ENCODE data around the gene INAVA.
"Not testable (repeated sequence)": the region's sequence is repeated elsewhere in the genome, so short reads cannot be mapped to it uniquely, and the experiment has no call there.

INAVA gene

GRCh38 chr1:200899015-200899386 is 4.3 kb downstream of the INAVA start:
- no peak for DNase-seq (ENCODE audit: low spot score)

GRCh38 chr1:200899451-200899915 is 4.8 kb downstream of the INAVA start:
- no peak for DNase-seq (ENCODE audit: low spot score)

DNA sequence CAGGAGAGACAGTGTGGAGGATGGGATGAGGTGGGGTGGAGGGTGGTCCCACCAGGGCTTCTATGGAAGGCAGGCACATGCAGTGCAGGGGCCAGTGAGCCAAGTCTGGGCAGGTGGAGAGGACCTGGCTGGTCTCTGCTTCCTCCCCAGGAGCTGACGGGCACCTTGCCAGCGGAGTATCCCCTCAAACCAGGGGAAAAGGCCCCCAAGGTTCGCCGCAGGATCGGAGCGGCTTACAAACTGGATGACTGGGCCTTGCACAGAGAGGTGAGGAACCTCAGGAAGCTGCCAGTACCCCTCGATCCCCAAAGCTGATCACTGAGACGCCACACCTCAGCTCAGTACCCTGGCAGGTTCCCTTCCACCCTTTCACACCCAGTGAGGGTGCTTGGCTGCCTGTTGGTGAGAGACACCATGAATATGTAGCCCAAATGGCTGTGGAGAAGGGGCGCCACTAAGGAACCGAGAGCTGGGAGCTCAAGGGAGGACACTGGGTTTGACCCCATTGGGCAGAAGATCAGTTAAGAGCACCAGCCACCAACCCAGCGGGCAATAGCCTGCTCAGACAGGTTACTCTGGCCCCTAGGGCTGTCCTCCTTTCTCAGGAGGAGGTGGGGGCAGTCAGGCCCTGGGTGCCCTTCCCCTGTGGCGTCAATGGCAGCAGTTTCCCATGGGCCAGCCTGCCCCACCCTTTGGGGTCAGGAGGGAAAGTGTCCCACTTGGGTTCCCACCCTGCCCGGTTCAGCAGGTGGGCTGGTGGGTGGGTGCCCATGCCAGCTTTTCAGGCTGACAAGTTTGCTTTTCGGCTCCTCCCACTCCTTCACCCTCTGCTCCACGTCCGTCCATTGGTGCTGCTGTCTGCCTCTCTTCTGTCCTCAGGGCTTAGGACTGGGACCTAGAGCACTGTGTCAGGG is 5.5 kb downstream of the INAVA start:
- no peak for DNase-seq (ENCODE audit: low spot score)

- no peak for DNase-seq (ENCODE audit: low spot score)
Measured at GRCh38 chr1:200900877-200901276, 6.2 kb downstream of the INAVA start.

GRCh38 chr1:200901350-200901749 is 6.7 kb downstream of the INAVA start:
- DNase-seq (ENCODE audit: low spot score): no peak

DNA sequence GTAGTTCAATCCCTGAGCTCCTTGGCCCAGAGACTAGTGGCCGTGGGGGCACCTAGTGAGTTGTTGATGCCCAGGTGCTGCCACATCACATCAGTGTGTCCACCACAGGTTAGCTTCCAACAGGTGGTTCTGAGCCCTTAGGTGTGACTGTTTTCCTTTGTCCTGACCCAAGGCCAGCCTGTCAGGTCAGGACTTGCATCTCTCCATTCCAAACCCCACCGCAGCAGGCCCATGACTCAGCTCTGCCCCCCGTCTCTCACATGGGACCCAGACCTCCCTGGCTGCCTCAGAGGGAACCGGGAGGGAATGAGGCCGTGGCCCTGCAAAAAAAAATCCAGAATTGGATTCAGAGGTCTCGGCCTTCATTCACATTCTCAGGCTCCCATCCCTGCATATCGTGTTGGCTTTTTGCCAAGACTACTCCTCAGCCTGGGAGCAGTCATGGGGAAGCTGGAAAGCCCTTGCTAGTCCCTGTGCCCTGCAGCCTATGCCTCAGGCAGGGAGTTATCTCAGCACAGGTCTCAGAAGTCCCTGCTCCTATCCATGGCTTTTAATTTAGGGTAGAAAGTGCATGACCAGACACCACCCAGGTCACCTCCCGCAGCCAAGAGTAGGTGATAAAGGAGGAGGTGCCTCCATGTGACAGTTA is 7.2 kb downstream of the INAVA start:
- DNase-seq (ENCODE audit: low spot score): no peak

- no peak for DNase-seq (ENCODE audit: low spot score)
Measured at GRCh38 chr1:200903793-200904192, 9.1 kb downstream of the INAVA start.

DNA sequence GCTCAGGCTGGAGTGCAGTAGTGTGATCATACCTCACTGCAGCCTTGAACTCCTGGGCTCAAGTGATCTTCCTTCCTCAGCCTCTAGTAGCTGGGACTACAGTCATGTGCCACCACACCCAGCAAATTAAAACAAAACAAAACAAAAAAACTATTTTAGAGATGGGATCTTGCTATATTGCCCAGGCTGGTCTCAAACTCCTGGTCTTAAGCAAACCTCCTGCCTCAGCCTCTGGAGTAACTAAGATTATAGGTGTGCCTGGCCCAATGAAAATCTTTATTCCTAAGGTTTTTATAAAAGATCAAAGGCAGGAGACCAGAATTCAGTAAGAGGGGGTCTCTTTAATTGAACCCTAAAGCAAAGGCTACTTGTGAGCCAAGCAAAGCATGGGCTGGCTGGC is 10.1 kb downstream of the INAVA start:
- DNase-seq (ENCODE audit: low spot score): no peak

- no peak for DNase-seq (ENCODE audit: low spot score)
Measured at GRCh38 chr1:200905411-200906052, 10.8 kb downstream of the INAVA start.

DNA sequence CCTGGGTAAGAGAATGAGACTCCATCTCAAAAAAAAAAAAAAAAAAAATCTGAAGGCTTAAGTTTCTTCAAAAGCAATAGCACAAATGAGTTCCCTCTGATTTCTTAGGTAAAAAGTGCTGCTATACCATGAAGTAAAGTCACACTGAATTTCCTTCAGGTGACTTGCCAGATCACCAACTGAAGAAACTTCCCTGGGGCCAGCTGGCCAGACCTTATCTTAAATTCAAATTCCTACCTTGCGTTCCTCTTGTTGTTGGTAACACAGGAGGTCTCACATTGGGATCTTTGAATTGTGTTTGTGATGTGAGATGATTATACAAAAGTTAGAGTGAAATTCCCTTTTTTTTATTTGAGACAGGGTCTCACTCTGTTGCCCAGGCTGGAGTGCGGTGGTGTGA is 11.8 kb downstream of the INAVA start:
- DNase-seq (ENCODE audit: low spot score): no peak

GRCh38 chr1:200907611-200908097 is 13.0 kb downstream of the INAVA start:
- DNase-seq (ENCODE audit: low spot score): no peak

DNA sequence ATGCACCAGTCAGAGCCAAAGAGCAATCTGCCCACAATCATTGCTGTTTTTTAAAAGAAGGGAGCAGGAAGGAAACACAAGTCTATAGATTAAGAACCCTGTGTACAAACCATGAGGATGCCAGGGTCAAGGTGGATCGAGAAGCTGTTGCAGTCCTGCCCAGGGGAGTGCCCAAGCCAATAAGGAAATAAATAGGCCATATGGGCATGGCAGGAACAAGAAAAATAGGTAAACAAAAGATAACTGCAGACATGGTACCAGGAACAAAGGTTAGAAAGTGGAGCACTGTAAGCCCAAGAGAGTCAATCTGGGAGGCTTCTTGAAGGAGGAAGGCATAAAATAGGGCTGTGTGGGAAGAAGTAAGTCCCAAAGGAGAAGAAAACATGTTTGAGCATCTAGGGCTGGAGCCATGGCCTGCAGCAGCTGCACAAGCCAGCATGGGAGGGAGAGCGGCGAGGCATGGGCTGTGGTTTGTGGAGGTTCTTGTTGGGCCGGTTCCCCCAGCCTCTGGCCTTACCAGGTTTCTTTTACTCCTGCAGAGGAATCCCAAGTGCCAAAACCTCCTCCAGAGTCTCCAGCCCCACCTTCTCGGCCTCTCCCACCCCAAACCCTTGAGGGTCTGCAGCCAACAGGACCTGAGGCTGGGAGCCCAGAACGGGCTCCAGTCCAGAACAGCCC is 13.6 kb downstream of the INAVA start:
- DNase-seq (ENCODE audit: low spot score): no peak

DNA sequence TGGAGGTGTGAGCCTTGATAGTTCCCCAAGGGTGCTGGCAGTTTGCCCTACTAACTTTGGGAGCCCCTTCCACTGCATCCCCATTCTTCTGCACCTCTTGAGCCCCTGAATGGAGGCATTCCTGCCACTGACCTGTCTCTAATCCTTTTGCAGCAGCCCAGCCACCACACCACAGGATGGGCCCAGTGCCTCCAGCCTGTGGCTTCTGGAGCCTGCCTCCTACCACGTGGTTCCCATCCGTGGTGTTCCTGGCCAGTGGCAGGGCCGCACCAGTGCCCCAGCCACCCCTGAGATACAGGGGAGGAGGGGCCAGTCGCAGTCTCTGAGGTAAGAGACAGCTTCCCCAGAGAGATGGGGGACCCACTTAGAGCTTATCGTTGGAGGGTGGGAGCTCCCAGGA is 14.4 kb downstream of the INAVA start:
- DNase-seq (ENCODE audit: low spot score): no peak

GRCh38 chr1:200909757-200910239 is 15.1 kb downstream of the INAVA start:
- no peak for DNase-seq (ENCODE audit: low spot score)

- DNase-seq (ENCODE audit: low spot score): no peak
Measured at GRCh38 chr1:200911361-200911760, 16.7 kb downstream of the INAVA start.

DNA sequence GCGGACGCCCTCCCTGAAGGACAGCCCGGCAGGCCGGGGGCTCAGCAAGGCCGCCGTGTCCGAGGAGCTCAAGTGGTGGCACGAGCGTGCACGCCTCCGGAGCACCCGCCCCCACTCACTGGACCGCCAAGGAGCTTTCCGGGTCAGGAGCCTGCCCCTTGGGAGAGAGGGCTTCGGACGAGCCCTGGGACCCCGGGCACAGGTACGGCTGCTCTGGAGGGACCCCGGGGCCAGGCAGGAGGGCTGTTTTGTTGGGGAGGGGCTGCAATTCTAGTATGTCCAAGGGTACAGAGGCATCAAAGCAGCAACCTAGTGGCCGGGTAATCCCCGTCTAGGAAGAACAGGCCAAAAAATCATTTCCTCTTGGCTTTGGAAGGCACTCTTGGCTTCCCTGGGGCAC is 17.2 kb downstream of the INAVA start:
- not testable (repeated sequence) for DNase-seq (ENCODE audit: low spot score)

- DNase-seq (ENCODE audit: low spot score): no peak
Measured at GRCh38 chr1:200912737-200913407, 18.2 kb downstream of the INAVA start.

DNA sequence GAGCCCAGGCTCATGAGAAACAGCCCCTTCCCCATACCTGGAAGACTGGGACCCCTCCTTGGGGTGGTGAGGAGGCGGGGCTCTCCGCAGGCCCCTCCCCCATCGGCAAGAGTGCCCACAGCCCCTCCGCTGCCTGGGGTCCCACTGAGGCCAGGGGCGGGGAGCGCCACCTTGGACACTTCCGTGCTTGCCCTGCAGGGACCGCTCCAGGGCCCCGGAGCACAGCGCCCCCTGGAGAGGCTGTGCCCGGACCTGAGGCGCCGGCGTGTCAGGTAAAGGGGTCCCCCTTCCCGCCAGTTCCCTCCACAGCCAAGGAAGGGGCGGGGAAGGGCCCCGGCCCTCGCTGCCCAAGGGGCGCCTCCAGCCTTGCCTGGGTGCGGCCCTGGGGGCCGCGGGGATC is 21.5 kb downstream of the INAVA start:
- no peak for DNase-seq (ENCODE audit: low spot score)

DNA sequence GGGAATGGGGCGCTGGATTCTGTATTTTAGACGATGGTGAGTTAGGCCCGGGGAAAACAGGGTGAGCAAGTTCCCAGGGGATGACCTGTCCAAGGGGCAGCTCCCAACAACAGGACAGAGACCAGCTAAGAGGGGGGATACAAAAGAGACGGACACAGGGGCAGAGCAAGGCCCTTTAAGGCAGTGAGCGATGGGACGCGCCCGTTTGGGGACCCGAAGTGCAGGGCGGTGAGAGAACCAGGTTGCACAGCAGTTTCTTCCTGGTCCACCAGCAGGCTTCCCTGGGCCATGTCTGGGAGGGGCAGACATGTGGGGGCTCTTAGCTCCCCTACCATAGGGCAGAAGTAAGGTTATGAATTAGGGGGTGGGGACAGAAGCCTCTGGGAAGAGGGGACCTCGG is 22.0 kb downstream of the INAVA start:
- DNase-seq (ENCODE audit: low spot score): no peak

DNA sequence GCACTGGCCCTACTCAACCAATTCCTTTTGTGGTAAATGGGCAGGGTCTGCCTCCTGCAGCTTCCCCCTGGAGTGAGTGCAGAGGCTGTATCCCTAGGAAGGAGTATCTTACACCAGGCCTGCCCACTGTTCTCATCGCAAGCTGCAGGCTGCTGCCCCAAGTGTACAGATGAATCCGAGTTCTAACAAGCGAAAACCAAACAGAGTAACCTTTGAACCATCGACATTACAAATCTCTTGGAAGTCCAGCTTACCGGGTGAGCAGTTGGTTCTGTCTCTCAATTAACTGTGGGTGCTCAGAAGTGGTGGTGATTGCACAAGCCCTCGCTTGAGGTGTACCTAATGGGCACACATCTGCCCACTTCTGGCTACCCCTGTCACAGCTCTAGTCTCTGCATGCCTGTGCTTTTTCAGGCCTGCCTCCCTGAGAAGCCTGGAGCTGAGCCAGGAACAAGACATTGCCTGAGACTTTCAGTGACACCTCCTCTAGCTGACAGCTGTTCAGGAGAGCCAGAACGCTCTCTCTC is 22.7 kb downstream of the INAVA start:
- DNase-seq (ENCODE audit: low spot score): no peak

DNA sequence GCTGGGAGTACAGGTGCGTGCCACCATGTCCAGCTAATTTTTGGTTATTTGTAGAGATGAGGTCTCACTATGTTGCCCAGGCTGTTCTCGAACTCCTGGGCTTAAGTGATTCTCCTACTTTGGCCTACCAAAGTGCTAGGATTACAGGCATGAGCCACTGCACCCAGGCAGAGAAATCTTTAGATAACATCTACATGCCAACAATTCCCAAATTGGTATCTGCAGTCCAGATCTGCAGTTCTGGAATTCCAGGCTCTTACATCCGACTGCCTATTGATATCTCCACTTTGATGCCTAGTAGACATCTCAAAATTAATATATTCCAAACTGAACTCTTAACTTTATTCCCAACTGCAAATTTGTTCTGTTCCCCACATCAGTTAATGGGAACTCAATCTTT is 23.3 kb downstream of the INAVA start:
- no peak for DNase-seq (ENCODE audit: low spot score)

All from LoVo (cell line).